Body of pancreas (tissue), 4 donors: ENCODE data around the gene ZNF592.

Source experiments
- POLR2A ChIP-seq, 3 donors: fragments of 450-650 bp; IDR thresholded peaks; one replicate each; pipeline ENCODE4 v1.6.1; 2016; ENCODE audit warnings: antibody characterized with exemption in 3 of 3, mild to moderate bottlenecking in 2 of 3
- TF ChIP-seq, protein P1 (sequence below), 7 experiments: fragments of 450-650 bp in 4 of 7; fragments of 200-600 bp in 3 of 7; sonication (generic) in 3 of 7; IDR thresholded peaks; one replicate each; pipeline ENCODE4 v1.5.1; 2016 to 2019; ENCODE audit warnings: antibody characterized with exemption in 7 of 7

DNA sequence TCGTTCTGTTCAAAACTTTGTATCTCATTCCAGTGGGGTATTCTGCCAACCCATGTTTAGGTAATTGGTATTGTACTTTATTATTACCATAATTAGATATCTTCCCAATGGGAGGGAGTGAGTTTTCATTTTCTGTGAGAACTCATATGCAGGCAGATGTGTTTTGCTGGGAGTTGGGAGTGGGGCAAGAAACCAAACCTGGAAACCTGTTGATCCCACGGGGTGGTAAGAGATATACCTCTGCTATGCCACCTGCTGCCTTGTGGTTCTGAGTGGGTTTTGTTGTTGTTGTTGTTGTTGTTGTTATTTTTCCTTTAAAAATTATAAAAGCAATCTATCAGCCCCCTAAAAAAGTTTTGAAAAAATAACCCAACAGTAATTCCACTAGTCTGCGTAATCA is 32.1 kb downstream of the ZNF592 start:
- TF ChIP-seq, protein P1, sequence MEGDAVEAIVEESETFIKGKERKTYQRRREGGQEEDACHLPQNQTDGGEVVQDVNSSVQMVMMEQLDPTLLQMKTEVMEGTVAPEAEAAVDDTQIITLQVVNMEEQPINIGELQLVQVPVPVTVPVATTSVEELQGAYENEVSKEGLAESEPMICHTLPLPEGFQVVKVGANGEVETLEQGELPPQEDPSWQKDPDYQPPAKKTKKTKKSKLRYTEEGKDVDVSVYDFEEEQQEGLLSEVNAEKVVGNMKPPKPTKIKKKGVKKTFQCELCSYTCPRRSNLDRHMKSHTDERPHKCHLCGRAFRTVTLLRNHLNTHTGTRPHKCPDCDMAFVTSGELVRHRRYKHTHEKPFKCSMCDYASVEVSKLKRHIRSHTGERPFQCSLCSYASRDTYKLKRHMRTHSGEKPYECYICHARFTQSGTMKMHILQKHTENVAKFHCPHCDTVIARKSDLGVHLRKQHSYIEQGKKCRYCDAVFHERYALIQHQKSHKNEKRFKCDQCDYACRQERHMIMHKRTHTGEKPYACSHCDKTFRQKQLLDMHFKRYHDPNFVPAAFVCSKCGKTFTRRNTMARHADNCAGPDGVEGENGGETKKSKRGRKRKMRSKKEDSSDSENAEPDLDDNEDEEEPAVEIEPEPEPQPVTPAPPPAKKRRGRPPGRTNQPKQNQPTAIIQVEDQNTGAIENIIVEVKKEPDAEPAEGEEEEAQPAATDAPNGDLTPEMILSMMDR (IDR thresholded peaks at IDR 0.05) = no peak
- TF ChIP-seq POLR2A (IDR thresholded peaks at IDR 0.05) = no peak
